ENCODE measurements around the gene DAB1. TPM values are rescaled to one million over a fixed set of nuclear protein-coding genes. Genes with fewer than 3 reads are reported as not detected.

The DAB1 gene
- total and polyA plus RNA-seq, 2 of the 8 experiments (the other 6 are each of a cell fraction or from before 2014, with no cell fraction given), result 4.4 to 11.8 TPM

- ChIA-PET POLR2A (ENCODE audit: partially characterized antibody) (no interaction called here), CTCF (ENCODE audit: partially characterized antibody) (no interaction called here)
- Histone ChIP-seq H3K18ac (ENCODE audit: extremely low read depth, low read length) (no peak overlapping the region), H3K4ac (replicated peaks; ENCODE audit: insufficient read length, low read depth, low read length) (no peak overlapping the region), H2BK12ac (ENCODE audit: low read depth, low read length) (no peak overlapping the region), H2AK5ac (ENCODE audit: low read depth, low read length) (no peak overlapping the region), H2BK5ac (ENCODE audit: low read depth, low read length) (no peak overlapping the region), H3K14ac (ENCODE audit: insufficient read length) (no peak overlapping the region), H3K4me1 (replicated peaks in 1 of 4; ENCODE audit: control insufficient read depth in 3 of 4, insufficient read depth in 4 of 4, low read length in 3 of 4) (peaks cover 0 to 8% (median 1%) of the 10 kb centered on the region in 4 experiments; a peak in 2 of 7 replicates), H3K27ac (ENCODE audit: low read depth, low read length) (no peak overlapping the region), H3K36me3 (ENCODE audit: control insufficient read depth in 2 of 4, insufficient read depth in 4 of 4, low read length in 3 of 4) (no peaks in the 10 kb centered on the region), H3K56ac (replicated peaks; ENCODE audit: insufficient read length, low read depth, low read length) (no peak overlapping the region), H4K20me1 (replicated peaks in 1 of 2; ENCODE audit: control insufficient read depth in 1 of 2, insufficient read depth in 2 of 2, low read length in 2 of 2) (peaks cover 0 to 1% of the 10 kb centered on the region in 2 experiments), H3K9me3 (ENCODE audit: insufficient read depth in 2 of 2, low read depth in 1 of 2, low read length in 1 of 2) (no peaks in the 10 kb centered on the region), H2BK20ac (ENCODE audit: low read length) (no peak overlapping the region), H2BK120ac (replicated peaks; ENCODE audit: low read depth, low read length) (no peak overlapping the region), H3K79me2 (ENCODE audit: control insufficient read depth in 1 of 2, insufficient read depth in 2 of 2, low read length in 2 of 2) (peaks cover 0 to 2% of the 10 kb centered on the region in 2 experiments; a peak in 1 of 4 replicates), H2AFZ (ENCODE audit: low read length) (no peak overlapping the region), H4K91ac (replicated peaks; ENCODE audit: insufficient read length, low read length) (no peak overlapping the region), H3K4me2 (ENCODE audit: insufficient read depth in 1 of 2, low read depth in 2 of 2, low read length in 2 of 2) (no peak overlapping the region), H2BK15ac (ENCODE audit: low read length) (no peak overlapping the region), H3K79me1 (ENCODE audit: low read depth, low read length) (no peaks in the 10 kb centered on the region), H4K5ac (ENCODE audit: insufficient read length, low read depth, low read length) (no peak overlapping the region), H3K27me3 (replicated peaks in 1 of 4; ENCODE audit: control insufficient read depth in 3 of 4, extremely low read depth in 1 of 4, insufficient read depth in 3 of 4, low read length in 3 of 4) (no peaks in the 10 kb centered on the region), H4K8ac (ENCODE audit: extremely low read depth, insufficient read depth, low read length) (no peak overlapping the region), H3K23ac (ENCODE audit: insufficient read length) (no peak overlapping the region), H3K4me3 (ENCODE audit: extremely low read depth in 1 of 4, insufficient read depth in 2 of 4, low read depth in 3 of 4, low read length in 4 of 4) (no peak overlapping the region), H3K9ac (replicated peaks in 1 of 4; ENCODE audit: extremely low read depth in 1 of 4, low read depth in 3 of 4, low read length in 3 of 4) (no peak overlapping the region), H3K23me2 (ENCODE audit: low read depth, low read length) (no peaks in the 10 kb centered on the region)
- no peak for TF ChIP-seq MAX (IDR thresholded peaks at IDR 0.05)
- FAIRE-seq (no peak), DNase-seq (ENCODE audit: low read depth in 1 of 2, low spot score in 2 of 2) (no peak)
- WGBS, 2 experiments (ENCODE audit: extremely low coverage in 1 of 2, insufficient coverage in 1 of 2, insufficient read length in 1 of 2, insufficient replicate concordance in 2 of 2, low coverage in 1 of 2, low lambda C conversion rate in 2 of 2, missing lambda C conversion rate in 1 of 2), result 91% methylated on average over 5 of the region's 5 CpGs; no CpG with 5 or more reads in 1 of the 2 experiments
Measured at GRCh38 chr1:57400048-57400447, 23.8 kb downstream of the DAB1 start.

All from H1 (cell line).